Forelimb muscle (tissue), 1 donor: Measurements from ENCODE around the gene ACOXL. TPM values are rescaled to one million over a fixed set of nuclear protein-coding genes. Genes with fewer than 3 reads are reported as not detected.

Experiments used
- DNase-seq: peaks from one replicate; pipeline ENCODE4 v3.0.0-alpha.2; 2013; ENCODE audit warnings: low read depth
- polyA plus RNA-seq: library from polyadenylated mRNA; unstranded; fragments of 120-200 nt; gene quantifications from one replicate; pipeline ENCODE4 v1.2.1, GENCODE V29; 2013; ENCODE audit not compliant: insufficient read length

The ACOXL gene
- polyA plus RNA-seq, 1 donor: 0.11 TPM

DNA sequence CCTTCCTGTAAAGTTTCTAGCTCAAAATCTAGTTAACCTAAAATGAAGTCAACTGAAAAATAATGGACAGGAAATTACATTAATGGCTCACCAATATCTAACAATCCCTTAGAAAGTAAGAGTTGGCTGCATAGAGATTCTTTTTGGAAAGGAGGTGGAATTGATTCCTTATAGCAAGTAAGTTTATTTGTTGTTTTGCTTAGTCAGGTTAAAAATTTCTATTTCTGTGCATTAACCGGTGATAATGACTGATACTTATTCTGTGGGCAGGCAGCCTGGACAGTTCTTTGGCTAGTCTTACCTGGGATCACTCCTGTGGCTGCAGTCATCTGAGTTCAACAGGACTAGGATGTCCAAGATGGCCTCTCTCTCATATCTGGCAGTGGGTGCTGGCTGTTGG lies 381.5 kb downstream of the ACOXL start:
- DNase-seq: no peak

- no peak for DNase-seq
These were observed 383.8 kb downstream of the ACOXL start for GRCh38 chr2:111116011-111116746.

DNA sequence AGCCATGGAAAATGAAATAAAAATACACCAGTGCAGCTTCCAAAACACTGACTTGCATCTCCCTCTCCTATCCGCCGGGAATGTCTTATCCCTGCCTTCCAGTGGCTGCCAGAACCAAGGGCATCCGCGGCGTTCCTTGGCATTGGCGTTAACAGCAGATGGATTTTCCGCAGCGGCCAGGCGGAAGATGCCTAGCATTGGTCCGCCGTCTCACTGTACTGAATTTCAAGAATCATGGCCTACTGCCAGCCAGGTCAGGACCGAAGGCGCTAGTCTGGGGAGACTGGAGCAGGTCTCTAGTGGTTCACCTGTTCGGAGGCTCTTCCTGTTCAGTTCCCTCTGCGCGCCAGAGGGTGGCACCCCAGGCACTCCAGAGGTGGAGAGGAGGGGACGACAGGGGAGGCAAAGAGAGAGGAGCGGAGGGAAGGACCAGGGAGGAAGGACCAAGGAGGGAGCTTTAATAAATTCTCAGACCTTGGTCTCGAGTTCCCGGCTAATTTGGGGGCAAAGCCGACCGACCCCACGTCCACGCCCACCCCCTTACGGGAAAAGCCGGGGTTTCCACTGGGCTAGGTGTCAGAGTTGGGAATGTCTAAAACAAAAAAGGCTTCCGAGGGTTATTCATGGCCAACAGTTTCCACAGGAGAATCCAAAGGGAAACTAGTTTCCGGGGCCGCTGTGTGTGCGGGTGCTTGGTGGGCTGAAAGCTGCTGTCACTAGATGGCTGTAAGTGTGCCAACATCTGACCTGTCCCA lies 384.6 kb downstream of the ACOXL start:
- no peak for DNase-seq

DNA sequence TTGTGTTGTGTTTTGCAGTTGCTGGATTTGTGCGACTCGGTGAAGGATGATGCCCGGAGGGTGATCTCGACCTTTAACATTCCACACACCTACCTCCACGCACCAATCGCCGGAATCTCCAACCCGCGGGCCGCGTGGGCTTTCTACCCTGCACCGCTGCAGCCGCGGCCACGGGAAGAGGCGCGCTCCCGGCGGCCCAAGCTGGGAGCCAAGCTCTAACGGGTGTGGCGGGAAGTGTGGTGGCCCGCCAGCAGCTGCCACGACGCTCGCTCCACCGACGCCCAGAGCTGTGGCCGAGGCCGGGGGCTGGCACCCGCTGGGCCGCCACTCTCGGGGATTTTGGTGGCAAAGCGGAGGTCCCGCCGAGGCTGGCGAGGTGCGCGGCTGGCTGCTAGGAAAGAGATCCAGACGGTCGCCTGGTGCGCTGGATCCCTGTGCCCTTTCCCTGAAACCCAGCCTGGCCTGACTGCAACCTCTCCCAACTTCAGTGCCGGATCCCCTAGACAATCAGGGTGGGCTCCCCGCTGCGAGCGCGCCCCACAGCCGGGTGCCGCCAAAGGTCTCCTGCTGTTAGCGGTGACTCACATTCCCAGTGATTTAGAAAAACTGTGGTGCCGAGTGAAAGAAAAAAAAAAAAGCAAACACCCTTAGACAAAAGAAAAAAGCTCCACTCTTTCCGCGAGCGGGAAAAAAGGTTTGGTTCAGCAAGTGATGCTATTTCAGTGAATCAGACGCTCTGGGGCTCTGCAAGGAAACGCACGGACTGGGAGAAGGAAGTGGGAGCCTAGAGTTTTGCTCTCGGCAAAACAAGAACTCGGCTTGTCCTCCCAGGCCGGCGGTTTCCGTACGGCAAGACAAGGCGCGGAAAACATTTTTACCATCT lies 385.5 kb downstream of the ACOXL start:
- no peak for DNase-seq

DNA sequence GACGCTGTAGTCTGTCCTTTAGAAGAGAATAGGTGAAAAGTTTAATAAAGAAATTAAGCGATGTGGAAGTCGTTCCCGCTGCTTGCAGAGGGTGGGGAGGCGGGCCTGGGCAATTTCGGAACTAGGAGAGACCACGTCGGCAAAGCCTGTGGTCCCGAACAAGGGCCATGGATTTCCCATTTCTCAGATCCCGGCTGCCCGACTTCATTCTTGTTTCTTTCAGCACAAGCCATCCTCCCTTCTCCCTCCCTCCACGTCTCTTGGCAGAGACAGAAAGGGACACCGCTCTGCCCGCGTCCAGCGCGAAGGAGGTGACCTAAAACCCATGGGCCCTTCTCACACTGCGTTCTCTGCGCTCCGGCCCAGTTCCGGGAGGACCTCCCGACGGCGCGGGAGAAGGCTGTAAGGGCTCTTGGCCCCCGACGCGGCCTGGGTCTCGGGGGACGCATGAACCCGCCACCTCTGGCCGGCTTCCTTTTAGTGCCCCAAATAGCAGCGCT lies 386.2 kb downstream of the ACOXL start:
- no peak for DNase-seq

DNA sequence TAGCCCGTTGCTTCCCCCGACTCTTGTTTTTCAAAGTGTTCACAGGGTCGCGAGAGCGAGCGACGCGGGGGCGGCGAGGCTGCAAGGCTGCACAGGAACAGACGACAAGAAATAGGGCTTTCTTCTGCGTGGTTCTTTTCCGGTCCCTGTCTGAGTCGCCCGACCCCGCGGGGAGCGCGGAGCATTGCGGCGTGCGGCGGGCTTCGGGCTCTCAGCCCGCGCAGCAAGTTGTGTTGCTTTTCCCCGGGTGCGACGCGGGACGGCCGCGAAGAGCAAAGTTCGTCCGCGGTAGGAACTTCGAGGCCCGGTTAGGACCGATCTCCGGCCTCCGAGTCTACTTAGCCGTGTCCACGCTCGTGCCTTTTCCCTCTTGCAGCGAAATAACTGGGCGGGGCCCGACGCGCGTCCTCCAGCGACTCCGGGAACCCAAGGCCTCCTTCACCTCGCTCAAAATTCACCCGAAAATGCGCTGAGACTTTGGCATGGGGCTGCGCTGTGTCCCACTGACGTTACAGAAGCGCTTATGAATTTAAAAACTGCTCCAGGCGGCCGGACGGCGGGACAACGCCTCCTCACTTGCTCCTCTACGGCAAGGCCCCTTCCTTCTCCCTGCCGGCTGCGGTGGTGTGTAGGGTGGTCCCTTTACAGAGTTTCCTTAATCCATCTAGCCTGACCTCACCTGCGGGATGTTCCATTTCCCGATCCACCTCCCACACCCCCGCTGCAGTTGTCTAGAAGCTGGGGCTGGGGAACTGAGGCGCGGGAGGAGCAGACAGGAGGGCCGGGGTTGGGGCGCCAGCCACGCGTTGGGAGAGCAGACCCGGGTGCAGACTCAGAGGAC lies 386.8 kb downstream of the ACOXL start:
- DNase-seq: no peak

- no peak for DNase-seq
These were observed 387.5 kb downstream of the ACOXL start for GRCh38 chr2:111119822-111120252.

GRCh38 chr2:111120253-111121027 lies 388.1 kb downstream of the ACOXL start, which contains the start of gene BCL2L11:
BCL2L11 (plus strand) TSS chr2:111120914; CDS start chr2:111123746, 2,832 bp downstream.
- DNase-seq: peak; percentile 64

GRCh38 chr2:111121028-111121827 lies 388.9 kb downstream of the ACOXL start:
- no peak for DNase-seq

DNA sequence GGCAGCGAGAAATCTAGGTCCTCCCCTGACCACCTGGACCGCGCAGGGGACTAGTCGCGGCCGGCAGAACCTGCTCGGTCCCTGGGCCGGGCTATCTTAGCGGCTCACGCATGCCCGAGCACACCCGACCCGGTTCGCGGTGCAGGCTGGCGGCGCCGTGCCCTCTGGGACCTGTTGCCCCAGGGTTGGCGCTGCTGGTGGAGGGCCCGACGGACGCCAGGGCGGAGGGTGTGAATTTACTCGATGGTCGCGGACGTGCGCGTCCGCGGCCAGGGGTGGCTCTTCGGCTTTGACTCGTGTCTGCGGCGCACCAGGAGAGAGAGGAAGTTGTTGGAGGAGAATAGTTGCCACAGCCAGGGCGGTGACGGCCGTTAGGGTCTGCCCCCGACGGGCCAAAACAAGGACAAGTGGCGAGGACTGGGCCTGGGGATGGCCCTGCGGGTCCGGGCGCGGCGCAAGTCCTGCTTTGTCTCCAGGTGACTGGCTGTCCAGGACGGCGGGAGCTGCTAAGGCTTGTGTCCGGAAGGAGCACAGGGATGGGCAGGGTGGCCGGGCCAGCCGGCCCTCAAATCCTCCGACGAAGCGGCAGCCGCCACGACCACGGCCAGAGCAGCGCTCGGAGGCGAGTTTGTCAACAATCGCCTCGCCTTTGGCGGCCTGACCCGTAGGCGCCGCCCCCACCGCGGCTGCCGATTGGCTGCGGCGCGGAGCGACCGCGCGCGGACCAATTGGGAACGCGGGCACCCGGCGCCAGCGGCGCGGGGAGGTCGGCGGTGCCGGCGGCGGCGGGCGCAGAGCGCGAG lies 389.7 kb downstream of the ACOXL start:
- DNase-seq: peak; percentile 78

DNA sequence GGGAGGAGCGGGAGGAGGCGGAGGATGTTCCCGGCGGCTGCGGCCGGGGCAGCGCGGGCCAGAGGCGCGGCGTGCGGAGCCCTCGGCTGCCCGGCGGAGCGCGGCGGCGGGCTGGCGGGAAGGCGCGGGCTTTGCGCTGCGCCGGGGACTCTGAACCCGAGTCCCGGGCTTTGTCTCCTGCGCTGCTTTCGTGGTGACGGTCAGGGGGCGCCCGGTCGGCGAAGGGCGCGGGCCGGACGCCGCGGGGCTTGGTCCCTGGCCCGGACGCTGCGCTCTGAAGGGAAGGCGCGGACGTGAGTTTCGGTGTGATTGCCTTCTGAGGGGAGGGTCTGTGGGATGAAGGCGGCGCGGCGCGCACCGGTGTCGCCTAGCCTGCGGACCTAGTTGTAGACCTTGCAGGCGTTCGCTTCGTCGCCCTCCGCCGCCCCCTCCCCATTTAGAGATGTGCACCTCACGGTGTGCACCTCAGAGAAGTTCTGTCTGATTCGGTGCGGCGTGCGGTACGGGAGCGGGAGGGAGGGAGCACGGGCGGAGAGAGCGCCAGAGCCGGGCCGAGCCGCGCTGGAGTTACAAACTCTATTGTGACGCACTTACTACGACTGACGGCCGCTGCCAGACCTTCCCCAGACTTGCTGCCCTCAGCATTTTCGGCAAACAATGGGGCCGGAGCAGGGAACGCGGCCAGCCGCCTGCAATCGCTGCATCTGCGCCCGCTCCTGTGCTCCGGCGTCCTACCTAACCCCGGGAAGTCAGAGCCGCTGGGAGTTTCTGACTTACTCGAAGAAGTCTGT lies 390.5 kb downstream of the ACOXL start:
- no peak for DNase-seq

DNA sequence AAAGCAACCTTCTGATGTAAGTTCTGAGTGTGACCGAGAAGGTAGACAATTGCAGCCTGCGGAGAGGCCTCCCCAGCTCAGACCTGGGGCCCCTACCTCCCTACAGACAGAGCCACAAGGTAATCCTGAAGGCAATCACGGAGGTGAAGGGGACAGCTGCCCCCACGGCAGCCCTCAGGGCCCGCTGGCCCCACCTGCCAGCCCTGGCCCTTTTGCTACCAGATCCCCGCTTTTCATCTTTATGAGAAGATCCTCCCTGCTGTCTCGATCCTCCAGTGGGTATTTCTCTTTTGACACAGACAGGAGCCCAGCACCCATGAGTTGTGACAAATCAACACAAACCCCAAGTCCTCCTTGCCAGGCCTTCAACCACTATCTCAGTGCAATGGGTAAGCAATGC lies 391.4 kb downstream of the ACOXL start:
- DNase-seq: no peak

GRCh38 chr2:111126581-111126980 lies 394.2 kb downstream of the ACOXL start:
- DNase-seq: no peak

DNA sequence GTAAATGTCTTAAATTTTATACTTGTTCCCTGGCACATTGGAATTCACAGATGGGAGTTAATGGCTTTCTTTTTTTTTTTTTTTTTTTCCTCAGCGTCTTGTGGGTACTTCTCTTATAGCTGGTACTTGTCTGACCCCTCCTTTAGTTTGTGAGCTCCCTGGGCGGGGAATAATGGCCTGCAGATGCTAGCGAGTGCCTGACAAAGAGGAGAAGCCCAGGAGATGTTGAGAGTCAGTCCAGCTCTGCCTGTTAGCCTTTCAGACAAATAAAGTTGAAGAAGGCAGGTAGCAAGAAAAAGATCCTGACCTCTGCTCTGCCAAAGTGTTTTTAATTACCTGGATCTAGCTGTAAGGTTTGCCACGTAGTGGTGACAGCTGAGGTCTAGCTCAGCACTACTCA lies 395.0 kb downstream of the ACOXL start:
- DNase-seq: no peak

GRCh38 chr2:111128096-111128495 lies 395.7 kb downstream of the ACOXL start:
- DNase-seq: no peak

DNA sequence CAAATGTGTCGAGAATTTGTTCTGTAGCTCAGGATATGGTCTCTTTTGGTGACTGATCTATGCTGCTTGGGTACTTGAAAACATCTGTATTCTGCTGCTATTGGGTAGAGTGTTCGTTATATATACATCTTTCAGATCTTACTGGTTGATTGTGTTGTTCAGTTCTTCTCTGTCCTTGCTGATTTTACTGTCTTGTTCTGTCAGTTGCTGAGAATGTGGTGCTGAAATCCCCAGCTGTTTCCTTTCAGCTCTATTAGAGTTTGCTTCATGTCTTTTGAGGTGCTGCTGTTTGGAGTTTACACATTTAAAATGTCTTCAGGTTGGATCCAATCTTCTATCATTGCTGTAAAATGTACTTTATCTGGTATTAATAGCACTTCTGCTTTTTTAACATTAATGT lies 401.2 kb downstream of the ACOXL start:
- DNase-seq: no peak

- DNase-seq: no peak
These were observed 401.7 kb downstream of the ACOXL start for GRCh38 chr2:111134055-111134454.
